ENCODE data around the gene C3orf49. TPM values are rescaled to one million over a fixed set of nuclear protein-coding genes. Genes with fewer than 3 reads are reported as not detected.

Gene C3orf49
- total RNA-seq, 4 donors from 2014 or later: not detected

DNA sequence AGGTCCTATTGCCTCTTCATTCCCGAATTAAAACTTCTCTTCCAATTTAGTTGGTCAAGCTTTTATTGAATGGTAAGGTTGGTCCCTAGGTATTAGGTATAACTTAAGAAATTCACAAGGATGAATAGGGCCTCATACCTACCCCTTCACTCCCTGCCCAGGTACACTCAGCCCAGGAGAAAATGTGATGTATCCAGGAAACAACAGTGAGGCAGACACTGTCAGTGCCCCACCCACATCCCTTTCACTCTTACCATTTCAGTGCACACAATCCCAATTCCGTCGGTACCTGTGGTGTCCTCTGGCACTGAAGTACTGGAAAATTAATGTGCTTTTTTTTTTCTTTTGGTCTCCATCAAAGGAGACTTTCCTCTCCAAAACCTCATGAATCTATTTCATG lies 10.5 kb upstream of the C3orf49 start:
- Histone ChIP-seq H3K27me3 (no peaks in the 10 kb centered on the region), H3K27ac (no peak overlapping the region), H3K9me3 (no peaks in the 10 kb centered on the region), H3K4me1 (no peaks in the 10 kb centered on the region), H3K36me3 (no peaks in the 10 kb centered on the region), H3K4me3 (no peak overlapping the region)
- in situ Hi-C loops (cut with MboI; ENCODE audit: low sequenced_read_pairs in 4 of 4): loop anchor here in 3 of 4 donors (25.0 kb wide), 2 partner anchors 1171 to 1196 kb away; no protein-coding TSS in a partner anchor
- intact Hi-C loops (cut with DNase I; ENCODE audit: low total_unique reads): no loop called here
- TF ChIP-seq, protein P1, sequence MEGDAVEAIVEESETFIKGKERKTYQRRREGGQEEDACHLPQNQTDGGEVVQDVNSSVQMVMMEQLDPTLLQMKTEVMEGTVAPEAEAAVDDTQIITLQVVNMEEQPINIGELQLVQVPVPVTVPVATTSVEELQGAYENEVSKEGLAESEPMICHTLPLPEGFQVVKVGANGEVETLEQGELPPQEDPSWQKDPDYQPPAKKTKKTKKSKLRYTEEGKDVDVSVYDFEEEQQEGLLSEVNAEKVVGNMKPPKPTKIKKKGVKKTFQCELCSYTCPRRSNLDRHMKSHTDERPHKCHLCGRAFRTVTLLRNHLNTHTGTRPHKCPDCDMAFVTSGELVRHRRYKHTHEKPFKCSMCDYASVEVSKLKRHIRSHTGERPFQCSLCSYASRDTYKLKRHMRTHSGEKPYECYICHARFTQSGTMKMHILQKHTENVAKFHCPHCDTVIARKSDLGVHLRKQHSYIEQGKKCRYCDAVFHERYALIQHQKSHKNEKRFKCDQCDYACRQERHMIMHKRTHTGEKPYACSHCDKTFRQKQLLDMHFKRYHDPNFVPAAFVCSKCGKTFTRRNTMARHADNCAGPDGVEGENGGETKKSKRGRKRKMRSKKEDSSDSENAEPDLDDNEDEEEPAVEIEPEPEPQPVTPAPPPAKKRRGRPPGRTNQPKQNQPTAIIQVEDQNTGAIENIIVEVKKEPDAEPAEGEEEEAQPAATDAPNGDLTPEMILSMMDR (IDR thresholded peaks at IDR 0.05 in 4 of 5, conservative IDR thresholded peaks at IDR 0.05 in 1 of 5): no peak
- TF ChIP-seq POLR2A (IDR thresholded peaks at IDR 0.05): no peak
- DNase-seq (no peak), ATAC-seq (no peak)

DNA sequence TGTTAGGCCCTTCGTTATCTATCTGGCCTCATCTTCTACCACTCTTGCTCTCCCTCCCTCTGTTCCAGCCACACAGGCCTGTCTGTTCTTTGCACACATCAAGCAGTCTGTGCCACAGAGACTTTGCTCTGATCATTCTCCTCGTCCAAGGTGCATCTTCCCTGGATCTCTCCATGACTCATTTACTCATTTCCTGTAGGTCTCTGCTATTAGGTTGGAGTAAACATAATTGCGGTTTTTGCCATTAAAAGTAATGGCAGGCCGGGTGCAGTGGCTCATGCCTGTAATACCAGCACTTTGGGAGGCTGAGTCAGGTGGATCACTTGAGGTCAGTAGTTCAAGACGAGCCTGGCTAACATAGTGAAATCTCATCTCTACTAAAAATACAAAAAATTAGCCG lies 9.5 kb upstream of the C3orf49 start:
- intact Hi-C loops (cut with DNase I; ENCODE audit: low total_unique reads): no loop called here

DNA sequence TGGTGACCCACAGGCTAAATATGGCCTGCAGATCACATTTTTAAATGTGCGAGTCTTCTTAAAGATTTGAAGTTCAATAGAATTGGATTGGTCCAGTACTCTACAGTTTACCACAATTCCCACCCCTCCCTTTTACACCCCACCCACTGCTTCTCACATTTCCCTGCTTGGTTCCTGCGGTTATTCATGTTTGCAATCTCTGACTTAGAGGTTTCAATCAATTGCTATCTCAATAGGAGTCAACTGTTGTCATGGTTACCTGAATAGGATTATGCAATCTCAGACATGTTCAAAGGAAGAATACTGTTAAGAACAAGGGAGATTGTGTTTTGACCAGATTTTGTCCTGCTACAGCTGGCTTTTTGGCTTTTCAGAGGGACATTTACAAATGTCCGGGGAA lies 4.9 kb upstream of the C3orf49 start:
- no peak overlapping the region for H3K27ac ChIP-seq
- no peak for DNase-seq
- no peak for ATAC-seq
- TF ChIP-seq, protein P1 (IDR thresholded peaks at IDR 0.05 in 4 of 5, conservative IDR thresholded peaks at IDR 0.05 in 1 of 5): no peak
- TF ChIP-seq POLR2A (IDR thresholded peaks at IDR 0.05): no peak
- in situ Hi-C loops (cut with MboI; ENCODE audit: low sequenced_read_pairs in 4 of 4): loop anchor here (10.0 to 25.0 kb wide), 4 partner anchors 459 to 1202 kb away; no protein-coding TSS in a partner anchor
- H3K9me3 ChIP-seq: no peaks in the 10 kb centered on the region
- no peaks in the 10 kb centered on the region for H3K27me3 ChIP-seq
- no peaks in the 10 kb centered on the region for H3K36me3 ChIP-seq
- H3K4me3 ChIP-seq: no peak overlapping the region
- intact Hi-C loops (cut with DNase I; ENCODE audit: low total_unique reads): no loop called here
- no peaks in the 10 kb centered on the region for H3K4me1 ChIP-seq

More for the DNA sequence above, 9.5 kb upstream of the C3orf49 start:
- no peak for TF ChIP-seq POLR2A (IDR thresholded peaks at IDR 0.05)
- TF ChIP-seq, protein P1 (IDR thresholded peaks at IDR 0.05 in 4 of 5, conservative IDR thresholded peaks at IDR 0.05 in 1 of 5): no peak
- Histone ChIP-seq H3K4me3 (no peak overlapping the region), H3K36me3 (no peaks in the 10 kb centered on the region), H3K9me3 (no peaks in the 10 kb centered on the region), H3K4me1 (no peaks in the 10 kb centered on the region), H3K27ac (no peak overlapping the region), H3K27me3 (no peaks in the 10 kb centered on the region)
- no peak for DNase-seq
- no peak for ATAC-seq
- in situ Hi-C loops (cut with MboI; ENCODE audit: low sequenced_read_pairs in 4 of 4): loop anchor here (10.0 to 25.0 kb wide), 4 partner anchors 455 to 1197 kb away; no protein-coding TSS in a partner anchor

DNA sequence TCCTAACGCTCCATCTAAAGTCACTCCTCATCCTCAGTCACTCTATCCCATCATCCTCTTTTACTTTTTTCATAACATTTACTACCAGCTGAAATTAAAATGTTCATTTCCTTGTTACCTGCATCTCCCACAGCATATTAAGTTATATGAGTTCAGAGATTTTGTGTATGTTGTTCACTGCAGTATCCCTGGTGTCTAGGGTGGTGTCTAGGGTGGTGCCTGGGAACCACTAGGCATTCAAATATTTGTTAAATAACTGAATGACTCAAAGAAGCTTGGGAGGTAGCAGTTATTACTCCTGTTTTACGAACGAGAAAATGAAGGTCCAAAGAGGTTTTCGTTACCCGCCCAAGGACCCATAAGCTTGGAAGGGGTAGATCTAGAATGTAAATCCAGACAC lies 1.9 kb upstream of the C3orf49 start:
- no peaks in the 10 kb centered on the region for H3K36me3 ChIP-seq
- no peak overlapping the region for H3K4me3 ChIP-seq
- no peaks in the 10 kb centered on the region for H3K4me1 ChIP-seq
- H3K27me3 ChIP-seq: no peaks in the 10 kb centered on the region
- intact Hi-C loops (cut with DNase I; ENCODE audit: low total_unique reads) (loop anchor here (5.0 kb wide), 1 partner anchor 1195 kb away; no protein-coding TSS in a partner anchor), in situ Hi-C loops (cut with MboI; ENCODE audit: low sequenced_read_pairs in 4 of 4) (loop anchor here (5.0 to 25.0 kb wide), 5 partner anchors 462 to 1205 kb away; no protein-coding TSS in a partner anchor)
- no peak for DNase-seq
- ATAC-seq: no peak
- no peaks in the 10 kb centered on the region for H3K9me3 ChIP-seq
- TF ChIP-seq POLR2A (IDR thresholded peaks at IDR 0.05): no peak
- TF ChIP-seq, protein P1 (IDR thresholded peaks at IDR 0.05 in 4 of 5, conservative IDR thresholded peaks at IDR 0.05 in 1 of 5): no peak
- H3K27ac ChIP-seq: no peak overlapping the region

Measured in gastrocnemius medialis (tissue), 4 donors.